GM19452 (cell line): Measurements from ENCODE around the gene ADGRA3.
"Not testable (repeated sequence)": the region's sequence is repeated elsewhere in the genome, so short reads cannot be mapped to it uniquely, and the experiment has no call there.

Source experiments
- ATAC-seq: cut with Tn5 transposase; IDR thresholded peaks from one replicate; pipeline ENCODE4 v1.9.1; 2021; ENCODE audit not compliant: unreplicated experiment

The ADGRA3 gene

GRCh38 chr4:22482250-22483127 is 33.4 kb downstream of the ADGRA3 start:
- no peak for ATAC-seq

- no peak for ATAC-seq
Measured at GRCh38 chr4:22480675-22481327, 35.1 kb downstream of the ADGRA3 start.

- no peak for ATAC-seq
Measured at GRCh38 chr4:22478426-22478825, 37.4 kb downstream of the ADGRA3 start.

GRCh38 chr4:22477813-22478182 is 38.1 kb downstream of the ADGRA3 start:
- no peak for ATAC-seq

- no peak for ATAC-seq
Measured at GRCh38 chr4:22477136-22477812, 38.6 kb downstream of the ADGRA3 start.

GRCh38 chr4:22476011-22476410 is 39.9 kb downstream of the ADGRA3 start:
- no peak for ATAC-seq

DNA sequence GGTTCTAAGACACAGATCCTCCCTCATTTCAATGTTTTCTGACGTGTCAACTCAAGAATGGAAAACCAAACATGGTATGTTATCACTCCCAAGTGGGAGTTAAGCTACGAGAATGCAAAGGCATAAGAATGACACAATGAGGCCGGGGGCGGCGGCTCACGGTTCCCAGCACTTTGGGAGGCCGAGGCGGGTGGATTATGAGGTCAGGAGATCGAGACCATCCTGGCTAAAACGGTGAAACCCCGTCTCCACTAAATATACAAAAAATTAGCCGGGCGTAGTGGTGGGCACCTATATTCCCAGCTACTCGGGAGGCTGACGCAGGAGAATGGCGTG is 40.6 kb downstream of the ADGRA3 start:
- not testable (repeated sequence) for ATAC-seq

DNA sequence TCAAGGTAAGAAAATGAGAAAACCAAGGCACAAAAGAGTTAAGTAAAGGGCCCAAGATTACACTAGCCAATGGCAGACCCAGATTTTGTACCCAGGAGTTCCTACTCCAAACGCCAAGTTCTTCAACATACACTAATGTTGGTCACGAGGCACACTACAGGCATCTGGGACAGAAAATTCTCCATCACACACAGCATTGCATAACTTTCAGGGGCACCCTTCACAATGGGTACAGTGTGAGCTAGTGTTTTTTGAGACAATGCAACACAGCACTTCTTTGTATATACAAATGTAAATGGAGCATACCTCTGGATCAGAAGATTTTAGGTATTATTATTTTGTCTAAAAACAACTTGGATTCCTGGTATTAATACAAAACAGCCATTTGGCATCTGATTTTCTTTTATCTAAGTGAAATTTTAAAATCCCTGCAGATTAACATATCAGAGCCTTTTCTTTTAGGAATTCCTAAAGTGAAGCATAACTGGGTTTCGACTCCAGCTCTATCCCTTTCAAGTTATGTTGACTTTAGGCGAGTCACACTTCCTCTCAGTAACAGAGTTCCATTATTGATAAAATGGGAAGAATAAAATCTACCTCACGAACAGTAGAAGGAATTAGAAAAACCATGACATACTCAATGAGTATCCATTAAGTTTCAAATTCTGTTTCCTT is 41.1 kb downstream of the ADGRA3 start:
- no peak for ATAC-seq

GRCh38 chr4:22473268-22473667 is 42.6 kb downstream of the ADGRA3 start:
- no peak for ATAC-seq

DNA sequence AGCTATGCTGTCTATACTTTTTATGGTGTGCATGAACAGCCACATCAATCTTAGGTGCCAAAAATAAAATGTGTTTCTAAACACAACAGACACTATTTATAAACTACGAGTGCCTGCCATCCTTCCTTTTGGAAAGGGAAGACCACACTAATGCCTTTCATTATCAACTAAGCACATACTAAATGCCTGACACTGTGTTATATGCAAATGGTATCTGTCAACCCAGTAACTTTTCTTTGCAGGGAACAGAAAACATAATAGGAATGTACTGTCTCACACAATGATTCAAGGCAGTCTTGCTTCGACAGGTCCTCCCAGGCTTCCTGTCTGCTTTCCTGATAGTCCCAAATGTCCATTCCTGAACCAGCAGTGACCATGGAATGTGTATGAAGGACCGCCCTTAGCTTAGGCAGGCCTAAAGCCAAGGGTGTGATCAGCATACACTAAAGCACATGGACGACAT is 43.8 kb downstream of the ADGRA3 start:
- ATAC-seq = no peak

- no peak for ATAC-seq
Measured at GRCh38 chr4:22471419-22471818, 44.4 kb downstream of the ADGRA3 start.

GRCh38 chr4:22466581-22466980 is 49.3 kb downstream of the ADGRA3 start:
- ATAC-seq = no peak

DNA sequence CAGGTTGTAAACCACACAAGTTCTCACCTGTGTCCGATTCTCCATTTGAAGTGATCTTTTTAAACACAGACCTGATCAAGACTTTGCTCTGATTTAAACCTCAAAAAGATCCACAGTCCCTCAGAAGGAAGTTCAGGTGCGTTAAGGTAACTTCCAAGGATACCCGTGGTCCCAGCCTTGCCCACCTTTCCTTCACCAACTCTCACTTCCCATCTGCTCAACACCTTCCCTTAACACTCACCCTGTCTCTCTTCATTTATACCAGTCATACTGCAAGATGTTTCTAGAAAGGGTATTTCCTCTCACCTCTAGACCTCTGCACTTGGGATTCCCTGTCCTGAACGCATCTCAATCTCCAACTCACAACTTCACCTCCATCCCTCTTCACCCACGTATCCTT is 49.9 kb downstream of the ADGRA3 start:
- no peak for ATAC-seq

DNA sequence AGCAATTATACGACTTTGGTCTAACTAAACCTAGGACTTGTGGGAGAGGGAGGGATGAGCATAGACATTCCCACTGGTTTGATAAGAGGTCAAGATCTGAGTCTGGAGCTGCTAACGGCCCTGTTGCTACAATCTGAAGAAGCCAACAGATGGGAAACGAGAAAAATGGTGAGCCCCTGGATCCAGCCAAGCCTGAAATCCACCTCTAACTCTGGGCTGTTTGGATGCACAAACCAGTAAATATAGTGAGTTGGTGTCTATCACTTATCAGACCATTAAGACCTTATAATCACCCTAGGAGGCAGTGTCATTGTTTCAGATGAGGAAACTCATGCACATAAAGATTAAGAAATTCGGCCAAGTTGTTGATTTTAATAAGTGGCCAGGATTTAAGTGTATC is 50.5 kb downstream of the ADGRA3 start:
- ATAC-seq = no peak

- ATAC-seq = no peak
Measured at GRCh38 chr4:22463179-22463578, 52.7 kb downstream of the ADGRA3 start.

GRCh38 chr4:22462688-22463087 is 53.2 kb downstream of the ADGRA3 start:
- no peak for ATAC-seq

GRCh38 chr4:22460266-22460665 is 55.6 kb downstream of the ADGRA3 start:
- ATAC-seq = no peak

- no peak for ATAC-seq
Measured at GRCh38 chr4:22458098-22458497, 57.8 kb downstream of the ADGRA3 start.

GRCh38 chr4:22457348-22457747 is 58.5 kb downstream of the ADGRA3 start:
- no peak for ATAC-seq

GRCh38 chr4:22456291-22456690 is 59.6 kb downstream of the ADGRA3 start:
- ATAC-seq = no peak

- no peak for ATAC-seq
Measured at GRCh38 chr4:22454955-22455354, 60.9 kb downstream of the ADGRA3 start.
